MG63 (cell line): ENCODE measurements around the gene BDKRB1. TPM values are rescaled to one million over a fixed set of nuclear protein-coding genes. Genes with fewer than 3 reads are reported as not detected.

Source experiments
- DNase-seq: peaks from one replicate; pipeline ENCODE4 v3.0.0-alpha.2; 2020
- H3K27me3 ChIP-seq: fragments of 250-450 bp; sonication (Bioruptor Pico); 2 replicates; pipeline ENCODE4 v1.5.1; 2020; ENCODE audit warnings: mild to moderate bottlenecking, moderate library complexity
- H3K36me3 ChIP-seq: fragments of 250-450 bp; sonication (Bioruptor Pico); 2 replicates; pipeline ENCODE4 v1.5.1; 2020; ENCODE audit warnings: mild to moderate bottlenecking, moderate library complexity
- H3K4me3 ChIP-seq: fragments of 250-450 bp; sonication (Bioruptor Pico); 2 replicates; pipeline ENCODE4 v1.5.1; 2020; ENCODE audit warnings: mild to moderate bottlenecking, moderate library complexity
- H3K9me3 ChIP-seq: fragments of 250-450 bp; sonication (Bioruptor Pico); 2 replicates; pipeline ENCODE4 v1.5.1; 2020; ENCODE audit warnings: mild to moderate bottlenecking, moderate library complexity
- total RNA-seq: library from RNA; depleted of rRNA; stranded (reverse); fragments of >200 nt; shearing (Covaris generic); gene quantifications from 2 replicates; pipeline ENCODE4 v1.2.3, GENCODE V29; 2014; ENCODE audit warnings: low replicate concordance

The BDKRB1 gene
- total RNA-seq, 1 experiment from 2014 or later = 30.5 TPM

DNA sequence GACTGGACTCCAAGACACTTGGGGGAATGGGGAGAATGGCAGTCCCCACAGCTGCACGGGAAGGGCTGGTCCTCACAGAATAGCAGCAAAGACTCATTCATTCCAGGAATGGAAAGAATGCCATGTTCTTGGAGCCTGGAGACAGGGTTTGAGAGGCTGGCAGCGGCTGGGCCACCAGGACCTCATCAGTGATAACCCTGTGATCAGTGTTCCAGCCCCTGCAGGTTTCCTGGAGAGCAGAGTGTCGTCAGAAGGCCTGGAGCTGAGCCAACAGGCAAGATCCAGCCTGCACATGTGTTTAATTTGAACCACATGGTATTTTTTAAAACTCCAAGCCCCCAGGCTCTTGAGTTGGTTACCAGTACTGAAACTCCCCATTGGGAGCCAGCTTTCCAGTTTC lies 11.3 kb downstream of the BDKRB1 start:
- peak; percentile 68 for DNase-seq
- H3K27me3 ChIP-seq = no peaks in the 10 kb centered on the region

DNA sequence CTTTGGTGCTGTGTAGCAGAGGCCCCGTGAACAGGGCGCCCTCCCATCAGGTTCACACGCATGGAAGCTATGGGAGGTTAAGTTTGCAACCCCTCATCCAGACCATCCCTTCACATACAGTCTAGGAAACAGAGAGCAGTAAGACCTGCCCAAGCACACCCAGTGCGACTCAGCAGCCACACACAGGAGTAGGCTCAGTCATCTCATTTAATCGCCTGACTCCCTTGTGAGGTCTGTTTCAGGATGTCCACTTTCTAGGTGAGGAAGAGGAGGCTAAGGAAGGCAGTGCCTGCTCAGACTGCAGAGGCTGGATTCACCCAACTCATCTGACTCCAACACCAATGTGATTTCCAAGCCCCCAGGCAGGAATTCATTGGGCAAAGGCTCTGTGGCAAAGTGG lies 11.9 kb downstream of the BDKRB1 start:
- H3K4me3 ChIP-seq = no peak overlapping the region
- H3K36me3 ChIP-seq = peaks cover 47% of the 10 kb centered on the region
- peak; percentile 37 for DNase-seq
- no peaks in the 10 kb centered on the region for H3K27me3 ChIP-seq
- peaks cover 6% of the 10 kb centered on the region; the same call in 1 of the 2 replicates for H3K9me3 ChIP-seq

More for the DNA sequence above, 11.3 kb downstream of the BDKRB1 start:
- Histone ChIP-seq H3K9me3 (peaks cover under 1% of the 10 kb centered on the region; the same call in 1 of the 2 replicates), H3K36me3 (peaks cover 51% of the 10 kb centered on the region), H3K4me3 (no peak overlapping the region)

DNA sequence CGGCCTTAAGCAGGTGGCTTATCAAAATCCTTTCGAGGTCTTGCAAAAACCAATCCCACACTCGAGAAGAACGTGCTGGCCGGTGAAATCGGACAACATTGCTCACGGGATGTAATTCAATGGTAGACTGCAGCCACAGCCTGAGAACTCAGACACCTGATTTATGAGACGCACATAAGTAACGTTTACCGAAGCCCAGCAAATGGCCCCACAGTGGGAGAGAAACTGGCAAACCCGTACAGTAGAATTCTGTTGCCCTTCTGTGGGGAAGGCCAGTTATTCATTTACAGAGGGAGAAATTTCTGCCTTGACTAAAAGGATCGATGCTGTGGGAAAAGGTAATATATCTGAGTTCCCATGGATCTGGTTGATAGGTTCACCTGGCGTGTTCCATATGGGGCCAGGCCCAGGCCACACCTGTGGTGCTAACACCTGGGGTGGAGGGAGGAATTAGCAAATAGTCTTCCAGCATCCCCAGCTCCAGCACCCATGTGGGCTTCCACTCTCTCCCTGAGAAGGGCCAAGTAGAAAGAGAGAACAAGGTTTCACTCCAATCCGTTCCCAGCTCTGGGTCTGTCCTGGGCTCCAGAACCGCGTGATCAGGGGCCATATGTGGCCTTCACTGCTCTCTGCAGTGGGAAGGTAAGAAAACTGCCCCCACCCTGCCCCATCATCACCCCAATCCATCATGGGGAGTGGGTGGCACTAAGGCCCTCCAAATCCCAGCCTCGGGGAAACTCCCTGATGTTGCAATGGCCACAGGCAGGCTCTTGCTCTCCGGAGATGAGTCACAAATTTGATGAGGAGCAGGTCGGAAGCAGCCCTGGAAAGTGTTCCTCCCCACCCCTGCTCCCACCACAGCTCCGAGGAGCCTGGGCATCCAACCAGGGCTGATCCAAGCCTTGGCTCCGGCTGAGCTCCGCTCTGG lies 12.7 kb downstream of the BDKRB1 start:
- Histone ChIP-seq H3K9me3 (peaks cover 6% of the 10 kb centered on the region; the same call in 1 of the 2 replicates), H3K4me3 (no peak overlapping the region), H3K27me3 (no peaks in the 10 kb centered on the region), H3K36me3 (peaks cover 40% of the 10 kb centered on the region)
- peak; percentile 90 for DNase-seq

DNA sequence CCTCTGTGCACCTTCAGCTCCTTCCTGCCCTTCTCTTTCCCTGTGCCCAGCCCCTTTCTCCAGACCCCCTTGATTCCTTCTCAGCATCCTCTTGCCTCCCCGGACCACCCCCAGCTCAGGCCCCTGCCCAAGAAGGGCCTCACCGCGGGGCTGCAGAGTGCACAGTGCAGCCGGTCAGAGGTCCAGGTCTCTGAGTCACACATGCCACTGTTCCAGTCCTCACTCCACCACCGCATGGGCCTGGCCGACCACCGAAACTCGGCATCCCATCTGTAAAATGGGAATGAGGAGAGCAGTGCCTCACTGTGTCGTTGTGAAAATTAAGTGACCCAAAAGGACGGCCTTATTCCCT lies 13.3 kb downstream of the BDKRB1 start:
- Histone ChIP-seq H3K9me3 (peaks cover 6% of the 10 kb centered on the region; the same call in 1 of the 2 replicates), H3K36me3 (peaks cover 33% of the 10 kb centered on the region)
- no peak for DNase-seq

DNA sequence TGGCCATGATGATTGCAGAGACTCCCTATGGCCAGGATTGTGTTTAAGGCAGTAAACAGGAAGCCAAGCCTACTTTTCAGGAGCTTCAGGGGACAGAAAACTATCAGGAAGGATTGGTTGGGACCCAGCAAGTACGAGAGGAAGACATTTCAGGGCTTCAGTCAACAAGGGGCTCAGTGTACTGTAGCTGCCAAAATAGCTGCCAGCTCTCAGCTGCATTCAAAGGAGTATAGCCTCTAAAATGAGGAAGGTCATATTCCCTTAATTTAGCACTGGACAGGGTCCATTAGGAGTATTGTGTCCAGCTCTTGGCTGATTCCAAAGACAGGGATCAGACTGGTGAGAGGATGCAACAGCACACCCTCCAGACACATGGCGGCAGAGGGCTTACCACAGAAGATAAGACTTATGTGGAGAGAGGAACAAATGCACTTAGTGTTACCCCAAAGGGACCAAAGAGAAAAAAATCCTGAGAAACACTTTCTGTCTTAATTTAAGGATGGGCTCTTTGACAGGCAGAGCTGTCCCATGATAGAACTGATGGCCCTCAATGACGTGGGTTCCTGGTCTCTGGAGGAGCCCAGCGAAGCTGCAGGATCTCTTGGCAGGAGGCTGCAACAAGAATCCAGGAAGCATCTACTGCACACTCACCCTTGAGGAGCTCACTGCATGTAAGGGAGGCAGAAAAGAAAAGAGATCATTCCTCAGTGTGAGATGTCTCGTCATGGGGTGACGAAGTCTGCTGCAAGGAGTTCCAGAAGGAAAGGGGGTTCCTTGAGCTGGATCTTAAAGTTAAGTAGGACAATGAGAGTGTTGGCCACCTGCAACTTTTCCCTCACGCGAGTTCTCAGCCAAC lies 14.8 kb downstream of the BDKRB1 start:
- Histone ChIP-seq H3K27me3 (no peaks in the 10 kb centered on the region), H3K36me3 (peaks cover 22% of the 10 kb centered on the region), H3K9me3 (peaks cover 6% of the 10 kb centered on the region; the same call in 1 of the 2 replicates), H3K4me3 (no peak overlapping the region)
- peak; percentile 58 for DNase-seq

More for the DNA sequence above, 13.3 kb downstream of the BDKRB1 start:
- Histone ChIP-seq H3K27me3 (no peaks in the 10 kb centered on the region), H3K4me3 (no peak overlapping the region)

DNA sequence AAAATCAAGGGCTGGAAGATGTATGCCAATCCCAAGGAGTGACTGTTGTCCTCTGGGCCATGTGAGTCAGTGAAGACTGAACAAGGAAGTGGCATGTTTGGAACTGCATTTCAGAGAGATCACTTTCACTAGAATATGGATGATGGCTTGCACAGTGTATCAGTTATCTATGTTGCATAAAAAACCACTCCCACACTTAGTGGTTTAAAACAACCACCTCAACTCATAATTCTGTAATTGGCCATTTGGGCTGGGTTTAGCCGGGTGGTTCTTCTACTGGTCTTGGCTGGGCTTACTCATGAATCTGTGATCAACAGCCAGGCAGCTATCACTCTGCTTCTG lies 15.4 kb downstream of the BDKRB1 start:
- Histone ChIP-seq H3K36me3 (peaks cover 18% of the 10 kb centered on the region), H3K27me3 (no peaks in the 10 kb centered on the region), H3K9me3 (peaks cover 6% of the 10 kb centered on the region; the same call in 1 of the 2 replicates), H3K4me3 (no peak overlapping the region)
- peak; percentile 19 for DNase-seq

DNA sequence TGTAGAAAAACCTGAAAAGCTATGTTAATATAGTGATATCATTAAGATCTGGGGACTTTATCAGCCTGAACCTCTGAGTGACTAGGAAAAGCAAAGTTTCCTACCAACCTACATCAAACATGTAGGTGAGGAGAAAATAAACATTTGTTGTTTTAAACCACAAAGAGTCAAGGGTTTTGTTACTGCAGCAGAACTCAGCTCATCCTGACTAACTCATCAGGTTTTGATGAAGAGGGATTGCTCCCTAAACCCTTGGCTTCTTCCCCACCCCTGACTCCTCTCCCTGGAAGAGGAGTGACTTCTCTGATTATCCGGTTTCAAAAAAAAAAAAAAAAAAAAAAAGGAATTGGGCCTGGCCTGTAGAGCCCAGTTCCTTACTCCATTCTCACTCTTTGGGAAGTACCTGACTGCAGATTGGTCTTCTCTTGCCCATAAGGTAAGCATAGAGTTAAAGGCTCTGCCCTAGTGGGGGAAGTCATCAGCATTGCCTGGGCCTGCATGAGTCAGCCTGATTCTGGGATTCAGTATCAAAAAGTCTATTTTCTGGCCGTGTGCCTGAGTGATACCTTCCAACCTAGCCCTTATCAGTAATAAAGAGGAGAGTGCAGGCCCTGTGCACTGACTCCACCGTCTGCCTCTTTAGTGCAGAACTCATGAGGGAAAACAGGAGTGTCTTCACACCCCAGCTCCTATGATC lies 16.9 kb downstream of the BDKRB1 start:
- H3K36me3 ChIP-seq = peaks cover 6% of the 10 kb centered on the region; the same call in 1 of the 2 replicates
- no peaks in the 10 kb centered on the region for H3K27me3 ChIP-seq
- no peak for DNase-seq
- H3K4me3 ChIP-seq = no peak overlapping the region
- peaks cover 6% of the 10 kb centered on the region; the same call in 1 of the 2 replicates for H3K9me3 ChIP-seq

DNA sequence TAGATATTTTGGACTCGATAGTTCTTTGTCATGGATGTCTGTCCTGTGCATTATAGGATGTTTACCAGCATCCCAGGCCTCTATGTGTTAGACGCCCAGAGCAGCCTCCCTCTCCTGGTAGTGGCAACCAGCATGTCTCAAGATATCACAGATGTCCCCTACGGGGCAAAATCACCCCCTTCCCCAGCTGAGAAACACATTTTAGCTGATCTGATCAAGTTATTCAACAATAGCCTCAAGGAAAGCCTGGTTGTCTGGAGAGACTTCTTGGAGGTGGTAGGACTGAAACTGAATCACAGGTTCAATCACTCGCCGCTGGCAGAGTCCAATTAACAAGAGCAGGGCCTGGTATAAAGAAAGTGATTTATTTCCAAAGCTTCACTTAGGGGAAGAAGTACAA lies 17.6 kb downstream of the BDKRB1 start:
- Histone ChIP-seq H3K27me3 (no peaks in the 10 kb centered on the region), H3K4me3 (no peak overlapping the region), H3K36me3 (peaks cover under 1% of the 10 kb centered on the region; the same call in 1 of the 2 replicates), H3K9me3 (peaks cover 6% of the 10 kb centered on the region; the same call in 1 of the 2 replicates)
- DNase-seq = no peak

DNA sequence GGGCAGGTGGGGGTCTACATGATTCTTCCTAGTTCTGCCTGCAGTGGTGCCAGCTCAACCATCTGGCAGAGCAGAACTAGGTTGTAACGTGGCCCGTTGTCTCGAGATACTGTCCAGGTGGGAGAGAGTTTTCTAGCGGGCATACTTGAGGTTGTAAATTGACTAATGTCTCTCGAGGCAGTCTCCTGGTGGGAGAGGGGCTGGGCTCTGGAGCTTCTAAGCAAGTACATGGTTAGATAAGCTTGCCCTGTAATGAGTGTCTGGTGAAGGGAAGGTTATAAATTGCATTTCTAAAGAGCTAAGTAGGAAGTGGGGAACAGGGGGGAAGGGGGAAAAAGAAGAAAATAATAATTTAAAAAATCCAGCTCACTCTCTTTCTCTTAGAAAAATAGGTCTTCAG lies 18.1 kb downstream of the BDKRB1 start:
- no peak overlapping the region for H3K4me3 ChIP-seq
- no peak for DNase-seq
- H3K9me3 ChIP-seq = peaks cover 6% of the 10 kb centered on the region; the same call in 1 of the 2 replicates
- no peaks in the 10 kb centered on the region for H3K27me3 ChIP-seq
- H3K36me3 ChIP-seq = no peaks in the 10 kb centered on the region

DNA sequence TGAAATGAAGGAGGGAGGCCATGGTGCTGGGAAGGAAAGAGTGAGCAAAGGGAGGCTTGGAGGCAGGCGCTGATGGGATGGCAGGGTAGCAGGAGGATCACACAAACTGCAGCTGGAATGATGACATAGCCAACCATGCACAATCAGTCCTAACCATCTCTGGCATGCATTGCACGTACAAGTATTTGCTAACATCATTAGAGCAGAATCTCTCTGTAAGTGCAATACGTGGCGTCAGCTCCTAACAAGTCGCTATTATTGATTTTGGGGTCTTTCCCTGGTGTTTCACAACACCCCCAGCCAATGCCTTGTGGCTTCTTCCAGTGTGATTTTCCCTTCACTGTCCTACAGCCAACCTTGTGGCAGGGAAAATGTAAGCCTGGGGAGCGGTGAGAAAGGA lies 18.5 kb downstream of the BDKRB1 start:
- Histone ChIP-seq H3K4me3 (no peak overlapping the region), H3K9me3 (peaks cover 6% of the 10 kb centered on the region; the same call in 1 of the 2 replicates)
- no peak for DNase-seq

DNA sequence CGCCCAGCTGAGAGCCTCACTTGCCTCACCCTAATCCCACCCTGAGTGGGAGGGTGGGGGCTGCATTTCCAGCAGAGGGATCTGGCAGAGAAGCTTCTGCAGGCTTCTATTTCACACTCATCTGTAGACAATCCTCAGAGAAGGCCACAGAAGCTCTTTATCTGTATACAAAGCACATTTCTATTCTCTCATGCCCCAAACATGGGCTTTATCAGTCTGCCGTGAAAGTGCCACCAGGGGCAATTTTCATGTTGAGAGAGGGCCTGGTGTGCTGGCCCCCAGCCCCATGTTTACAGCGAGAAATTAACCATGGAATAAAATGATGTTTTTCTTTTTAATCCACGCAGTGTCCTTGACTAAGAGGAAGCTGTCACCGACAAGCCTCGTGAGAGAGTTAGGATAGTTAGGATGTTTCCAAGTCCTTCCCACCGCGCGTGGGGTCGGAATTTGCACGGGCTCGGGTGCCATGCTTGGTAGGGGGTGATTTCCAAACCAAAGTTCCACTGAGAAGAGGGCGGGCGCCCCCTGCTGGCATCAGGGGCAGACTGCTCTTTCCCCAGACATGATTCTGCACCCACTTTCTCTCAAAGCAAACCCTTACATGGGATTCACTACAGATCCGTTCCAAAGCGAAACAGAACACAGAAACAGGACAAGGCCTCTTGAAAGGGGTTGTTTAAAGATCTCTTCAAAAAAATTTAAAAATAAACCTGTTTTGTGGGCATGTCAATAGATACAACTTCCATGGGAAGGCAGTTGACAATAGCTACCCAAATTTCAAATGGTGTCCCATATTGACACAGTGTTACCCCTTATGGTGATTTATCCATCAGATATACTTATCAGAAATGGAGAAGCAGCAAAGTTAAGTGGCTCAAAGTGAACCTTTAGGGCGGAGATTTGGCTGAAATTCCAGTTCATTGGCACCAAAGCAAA lies 19.4 kb downstream of the BDKRB1 start:
- DNase-seq = peak; percentile 41
- H3K36me3 ChIP-seq = no peaks in the 10 kb centered on the region
- H3K27me3 ChIP-seq = no peaks in the 10 kb centered on the region
- peaks cover 6% of the 10 kb centered on the region; the same call in 1 of the 2 replicates for H3K9me3 ChIP-seq
- no peak overlapping the region for H3K4me3 ChIP-seq

More for the DNA sequence above, 18.5 kb downstream of the BDKRB1 start:
- Histone ChIP-seq H3K27me3 (no peaks in the 10 kb centered on the region), H3K36me3 (no peaks in the 10 kb centered on the region)

DNA sequence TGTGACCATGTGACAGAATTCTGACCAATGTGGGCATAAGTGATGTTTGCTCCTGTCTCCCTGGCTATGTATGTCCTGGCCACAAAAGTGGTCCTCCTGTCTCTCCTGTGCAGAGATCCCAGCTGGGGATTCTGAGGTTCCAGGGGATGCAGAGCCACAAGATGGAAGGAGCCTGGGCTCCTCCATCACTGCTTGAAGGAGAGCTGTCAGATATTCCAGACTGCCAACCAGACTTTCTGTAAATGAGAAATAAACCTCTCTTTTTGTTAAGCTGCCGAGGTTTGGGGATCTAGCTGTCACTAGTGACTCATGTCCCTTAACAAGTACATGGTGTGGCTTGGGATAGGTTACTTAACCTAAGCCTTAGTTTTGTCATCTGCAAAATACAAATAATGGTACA lies 21.9 kb downstream of the BDKRB1 start:
- no peak overlapping the region for H3K4me3 ChIP-seq
- H3K9me3 ChIP-seq = no peaks in the 10 kb centered on the region
- H3K36me3 ChIP-seq = no peaks in the 10 kb centered on the region
- DNase-seq = no peak
- no peaks in the 10 kb centered on the region for H3K27me3 ChIP-seq

DNA sequence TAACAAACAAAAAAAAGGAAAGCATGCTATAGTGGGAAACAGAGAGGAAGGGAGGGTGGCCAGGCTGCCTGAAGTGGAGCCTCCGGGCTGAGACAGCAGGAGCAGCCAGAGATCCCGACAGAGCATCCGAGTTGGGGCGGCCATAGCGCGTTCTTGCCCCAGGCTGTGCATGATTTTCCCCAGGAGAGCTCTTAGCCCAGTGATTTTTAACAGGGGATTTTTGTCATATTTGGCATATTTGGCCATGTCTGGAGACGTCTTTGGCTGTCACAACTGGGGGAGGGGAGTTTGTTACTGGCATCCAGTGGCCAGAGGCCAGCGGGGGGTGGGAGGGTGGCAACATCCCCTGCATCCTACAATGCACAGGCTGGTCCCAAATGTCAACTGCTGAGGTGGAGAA lies 23.6 kb downstream of the BDKRB1 start:
- Histone ChIP-seq H3K36me3 (no peaks in the 10 kb centered on the region), H3K27me3 (no peaks in the 10 kb centered on the region), H3K4me3 (no peak overlapping the region), H3K9me3 (no peaks in the 10 kb centered on the region)
- DNase-seq = no peak

DNA sequence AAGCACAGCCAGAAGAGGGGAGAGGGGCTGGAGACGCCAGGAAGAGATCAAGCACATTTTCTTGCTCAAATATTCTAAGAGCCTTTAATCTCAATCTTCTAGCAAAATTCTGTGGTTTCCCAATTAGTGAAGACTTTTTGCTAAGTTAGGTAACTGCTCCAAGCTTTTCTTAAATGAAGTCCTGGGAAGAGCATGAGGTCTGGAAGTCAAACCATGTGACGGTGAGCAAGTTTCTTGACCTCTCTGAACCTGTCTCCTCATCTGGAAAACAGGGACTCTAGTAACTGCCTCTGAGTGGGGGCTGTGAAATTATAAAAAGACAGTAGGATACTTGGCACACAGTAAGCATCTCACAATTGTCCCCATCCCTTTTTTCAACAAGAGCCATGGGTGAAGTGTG lies 24.1 kb downstream of the BDKRB1 start:
- DNase-seq = no peak
- Histone ChIP-seq H3K27me3 (no peaks in the 10 kb centered on the region), H3K4me3 (no peak overlapping the region), H3K9me3 (no peaks in the 10 kb centered on the region), H3K36me3 (no peaks in the 10 kb centered on the region)

DNA sequence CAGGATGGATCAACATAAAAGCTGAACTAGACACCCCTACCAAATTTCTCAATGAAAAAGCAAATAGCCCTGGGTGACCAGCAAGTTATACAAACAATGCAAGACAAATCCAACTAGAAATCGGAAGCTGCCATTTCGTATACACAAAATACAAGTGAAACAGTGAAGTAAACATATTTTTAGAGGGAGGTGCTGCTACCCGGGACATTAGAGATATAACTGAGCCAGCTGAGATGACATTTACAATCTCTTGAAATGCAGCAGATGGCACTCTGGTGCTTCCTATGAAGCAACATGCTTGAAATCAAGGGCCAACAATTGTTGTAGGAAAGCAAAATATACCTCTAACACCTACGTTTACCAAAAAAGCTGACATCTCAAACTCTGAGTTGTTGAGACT lies 25.5 kb downstream of the BDKRB1 start:
- no peaks in the 10 kb centered on the region for H3K36me3 ChIP-seq
- no peaks in the 10 kb centered on the region for H3K27me3 ChIP-seq
- H3K9me3 ChIP-seq = no peaks in the 10 kb centered on the region
- no peak for DNase-seq
- H3K4me3 ChIP-seq = no peak overlapping the region

DNA sequence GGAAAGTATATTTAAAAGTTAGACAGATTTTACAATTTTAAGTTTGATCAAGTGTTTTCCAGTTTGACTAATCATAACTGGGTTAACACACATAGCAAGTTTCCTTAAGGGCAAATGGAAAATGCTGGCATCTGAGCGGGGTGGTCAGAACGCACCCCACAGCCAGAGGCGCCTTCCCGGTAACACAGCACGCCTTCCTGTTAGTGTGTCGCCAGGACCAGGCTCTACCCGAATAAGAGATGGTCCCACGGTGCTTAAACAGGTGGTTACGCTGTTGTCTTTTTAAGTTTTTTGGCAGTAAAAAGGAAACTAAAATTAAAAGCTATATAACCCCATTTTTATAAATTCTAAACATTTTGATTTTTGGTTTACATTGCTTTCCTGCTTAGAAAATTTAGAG lies 28.0 kb downstream of the BDKRB1 start:
- no peaks in the 10 kb centered on the region for H3K27me3 ChIP-seq
- no peak for DNase-seq
- no peaks in the 10 kb centered on the region for H3K36me3 ChIP-seq
- no peaks in the 10 kb centered on the region for H3K9me3 ChIP-seq
- no peak overlapping the region for H3K4me3 ChIP-seq
